T-helper 2 cell treated with Interferon-gamma antibody and Interleukin-4, amounts not matched to agents 100 ng/mL and 5 ng/mL, for 36 hours (primary cell): ENCODE results near the gene MKNK1. TPM values are rescaled to one million over a fixed set of nuclear protein-coding genes. Genes with fewer than 3 reads are reported as not detected.

Source experiments
- intact Hi-C: fragments of 100-400 bp; cut with micrococcal nuclease; formaldehyde crosslinking; loops from one replicate; pipeline ENCODE4 v1.15.1; 2023
- total RNA-seq: library from RNA; stranded (reverse); gene quantifications from 2 replicates; pipeline ENCODE4 v1.2.3, GENCODE V29; 2022

Gene MKNK1
- total RNA-seq, 1 donor from 2014 or later: 75.4 TPM

GRCh38 chr1:46545784-46546183, 58.3 kb downstream of the MKNK1 start:
- intact Hi-C loops: no loop called here

GRCh38 chr1:46544561-46545240, 59.4 kb downstream of the MKNK1 start:
- intact Hi-C loops: no loop called here

- intact Hi-C loops: no loop called here
These were observed 60.1 kb downstream of the MKNK1 start for GRCh38 chr1:46543761-46544560.

GRCh38 chr1:46543382-46543760, 60.7 kb downstream of the MKNK1 start:
- intact Hi-C loops: no loop called here

GRCh38 chr1:46539972-46540371, 64.1 kb downstream of the MKNK1 start:
- intact Hi-C loops: no loop called here

GRCh38 chr1:46538147-46538546, 65.9 kb downstream of the MKNK1 start:
- intact Hi-C loops: no loop called here

- intact Hi-C loops: no loop called here
These were observed 66.4 kb downstream of the MKNK1 start for GRCh38 chr1:46537651-46538050.

GRCh38 chr1:46536527-46536926, 67.5 kb downstream of the MKNK1 start:
- intact Hi-C loops: no loop called here

- intact Hi-C loops: no loop called here
These were observed 69.0 kb downstream of the MKNK1 start for GRCh38 chr1:46535063-46535462.

GRCh38 chr1:46533179-46533864, 70.7 kb downstream of the MKNK1 start:
- intact Hi-C loops: loop anchor here (1.0 to 5.0 kb wide), 2 partner anchors 144 to 192 kb away; no protein-coding TSS in a partner anchor

GRCh38 chr1:46532498-46533178, 71.4 kb downstream of the MKNK1 start:
- intact Hi-C loops: loop anchor here (1.0 to 5.0 kb wide), 2 partner anchors 145 to 193 kb away; no protein-coding TSS in a partner anchor

- intact Hi-C loops: loop anchor here (5.0 kb wide), 1 partner anchor 145 kb away; no protein-coding TSS in a partner anchor
These were observed 72.0 kb downstream of the MKNK1 start for GRCh38 chr1:46532095-46532494.

GRCh38 chr1:46530791-46531409, 73.2 kb downstream of the MKNK1 start:
- intact Hi-C loops: loop anchor here (5.0 kb wide), 1 partner anchor 146 kb away; no protein-coding TSS in a partner anchor

- intact Hi-C loops: loop anchor here (5.0 kb wide), 1 partner anchor 147 kb away; no protein-coding TSS in a partner anchor
These were observed 73.8 kb downstream of the MKNK1 start for GRCh38 chr1:46530311-46530710.

- intact Hi-C loops: no loop called here
These were observed 74.9 kb downstream of the MKNK1 start for GRCh38 chr1:46529031-46529630.

- intact Hi-C loops: loop anchor here (1.0 kb wide), 2 partner anchors 51 to 81 kb away; no protein-coding TSS in a partner anchor
These were observed 75.6 kb downstream of the MKNK1 start for GRCh38 chr1:46528297-46528955.

GRCh38 chr1:46527474-46528296, 76.4 kb downstream of the MKNK1 start:
- intact Hi-C loops: loop anchor here (1.0 kb wide), 2 partner anchors 50 to 80 kb away; no protein-coding TSS in a partner anchor

GRCh38 chr1:46526691-46527291, 77.3 kb downstream of the MKNK1 start:
- intact Hi-C loops: no loop called here
